HCT116 (cell line): Measurements from ENCODE around the gene STARD8.

Source experiments
- CEBPB ChIP-seq: IDR thresholded peaks from 2 replicates; pipeline ENCODE4 v1.6.1; 2012; ENCODE audit warnings: low read depth
- CTCF ChIP-seq, 3 experiments: fragments of 200-600 bp in 1 of 3; sonication (generic) in 1 of 3; IDR thresholded peaks in 2 of 3; conservative IDR thresholded peaks in 1 of 3; 2 replicates each; pipeline ENCODE4 v1.5.1; 2012 to 2017; ENCODE audit warnings: low read depth in 2 of 3, low read length in 2 of 3, antibody characterized with exemption in 1 of 3, borderline replicate concordance in 1 of 3, control low read depth in 1 of 3, mild to moderate bottlenecking in 1 of 3, mixed read lengths in 1 of 3, mixed run types in 1 of 3, moderate library complexity in 1 of 3; ENCODE audit not compliant: insufficient read depth in 1 of 3
- EZH2 ChIP-seq: fragments of 200-600 bp; sonication (generic); IDR thresholded peaks from 2 replicates; pipeline ENCODE4 v1.6.1; 2017; ENCODE audit warnings: antibody characterized with exemption, mixed run types
- EZH2phosphoT487 ChIP-seq: fragments of 200-600 bp; IDR thresholded peaks from 2 replicates; pipeline ENCODE4 v1.6.1; 2018; ENCODE audit warnings: antibody characterized with exemption, borderline replicate concordance
- MAX ChIP-seq: IDR thresholded peaks from 2 replicates; pipeline ENCODE4 v1.6.1; 2012
- POLR2A ChIP-seq: IDR thresholded peaks from 2 replicates; pipeline ENCODE4 v1.7.0; 2011; ENCODE audit warnings: borderline replicate concordance; ENCODE audit not compliant: insufficient read depth, insufficient read length; ENCODE audit errors: extremely low read depth
- POLR2AphosphoS5 ChIP-seq: IDR thresholded peaks from 2 replicates; pipeline ENCODE4 v1.6.1; 2011; ENCODE audit warnings: mild to moderate bottlenecking, low read depth, low read length, moderate library complexity
- REST ChIP-seq: IDR thresholded peaks from 2 replicates; pipeline ENCODE4 v1.6.1; 2012; ENCODE audit warnings: low read depth
- SP1 ChIP-seq: IDR thresholded peaks from 2 replicates; pipeline ENCODE4 v1.6.1; 2012; ENCODE audit warnings: low read depth
- TCF7L2 ChIP-seq: IDR thresholded peaks from 2 replicates; pipeline ENCODE4 v1.7.0; 2011; ENCODE audit warnings: borderline replicate concordance, inconsistent platforms; ENCODE audit not compliant: insufficient read depth, insufficient read length; ENCODE audit errors: extremely low read depth
- ZFX ChIP-seq: fragments of 450-650 bp; IDR thresholded peaks from 2 replicates; pipeline ENCODE4 v1.6.1; 2017
- TF ChIP-seq, protein P1 (sequence below): IDR thresholded peaks from 2 replicates; pipeline ENCODE4 v1.6.1; 2011; ENCODE audit warnings: mild to moderate bottlenecking, low read length, moderate library complexity; ENCODE audit not compliant: insufficient replicate concordance; ENCODE audit errors: extremely low read depth

GRCh38 chrX:68696267-68696990 is 49.0 kb downstream of the STARD8 start:
- no peak for TF ChIP-seq EZH2
- no peak for TF ChIP-seq ZFX
- TF ChIP-seq CTCF (IDR thresholded peaks at IDR 0.05 in 2 of 3, conservative IDR thresholded peaks at IDR 0.05 in 1 of 3; ENCODE audit: borderline replicate concordance in 1 of 3, insufficient read depth in 1 of 3, low read depth in 2 of 3, low read length in 2 of 3) = no peak
- no peak for TF ChIP-seq MAX
- no peak for TF ChIP-seq CEBPB
- TF ChIP-seq POLR2AphosphoS5 = no peak
- TF ChIP-seq EZH2phosphoT487 = no peak
- TF ChIP-seq POLR2A = no peak
- TF ChIP-seq REST = no peak
- no peak for TF ChIP-seq TCF7L2
- TF ChIP-seq SP1 = no peak
- TF ChIP-seq, protein P1, sequence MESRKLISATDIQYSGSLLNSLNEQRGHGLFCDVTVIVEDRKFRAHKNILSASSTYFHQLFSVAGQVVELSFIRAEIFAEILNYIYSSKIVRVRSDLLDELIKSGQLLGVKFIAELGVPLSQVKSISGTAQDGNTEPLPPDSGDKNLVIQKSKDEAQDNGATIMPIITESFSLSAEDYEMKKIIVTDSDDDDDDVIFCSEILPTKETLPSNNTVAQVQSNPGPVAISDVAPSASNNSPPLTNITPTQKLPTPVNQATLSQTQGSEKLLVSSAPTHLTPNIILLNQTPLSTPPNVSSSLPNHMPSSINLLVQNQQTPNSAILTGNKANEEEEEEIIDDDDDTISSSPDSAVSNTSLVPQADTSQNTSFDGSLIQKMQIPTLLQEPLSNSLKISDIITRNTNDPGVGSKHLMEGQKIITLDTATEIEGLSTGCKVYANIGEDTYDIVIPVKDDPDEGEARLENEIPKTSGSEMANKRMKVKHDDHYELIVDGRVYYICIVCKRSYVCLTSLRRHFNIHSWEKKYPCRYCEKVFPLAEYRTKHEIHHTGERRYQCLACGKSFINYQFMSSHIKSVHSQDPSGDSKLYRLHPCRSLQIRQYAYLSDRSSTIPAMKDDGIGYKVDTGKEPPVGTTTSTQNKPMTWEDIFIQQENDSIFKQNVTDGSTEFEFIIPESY = no peak
